Choroid plexus epithelial cell (primary cell): ENCODE results near the gene ZNF609.

Source experiments
- DNase-seq: peaks from one replicate; pipeline ENCODE4 v3.0.0-alpha.2; 2010; ENCODE audit warnings: low read depth
- H3K4me3 ChIP-seq: 2 replicates; pipeline ENCODE4 v1.5.1; 2011; ENCODE audit warnings: low read depth, mild to moderate bottlenecking, control low read depth, low read length, moderate library complexity
- CTCF ChIP-seq: conservative IDR thresholded peaks from 2 replicates; pipeline ENCODE4 v1.5.1; 2011; ENCODE audit warnings: low read depth, mild to moderate bottlenecking, control low read depth, inconsistent platforms, low read length, moderate library complexity

The ZNF609 gene

GRCh38 chr15:64686130-64686735 lies 225.9 kb downstream of the ZNF609 start:
- peak; percentile 79 for DNase-seq
- no peak overlapping the region for H3K4me3 ChIP-seq
- peak; percentile 74 for TF ChIP-seq CTCF

GRCh38 chr15:64687172-64687571 lies 226.8 kb downstream of the ZNF609 start:
- no peak overlapping the region for H3K4me3 ChIP-seq
- no peak for TF ChIP-seq CTCF
- peak; percentile 74 for DNase-seq

GRCh38 chr15:64687688-64688087 lies 227.3 kb downstream of the ZNF609 start:
- peak; percentile 25 for DNase-seq
- no peak for TF ChIP-seq CTCF
- no peak overlapping the region for H3K4me3 ChIP-seq

GRCh38 chr15:64688770-64689169 lies 228.4 kb downstream of the ZNF609 start:
- no peak for TF ChIP-seq CTCF
- no peak overlapping the region for H3K4me3 ChIP-seq
- no peak for DNase-seq

- H3K4me3 ChIP-seq = no peak overlapping the region
- DNase-seq = no peak
- no peak for TF ChIP-seq CTCF
Measured at GRCh38 chr15:64690008-64690407, 229.6 kb downstream of the ZNF609 start.

- H3K4me3 ChIP-seq = no peak overlapping the region
- TF ChIP-seq CTCF = peak; percentile 12
- no peak for DNase-seq
Measured at GRCh38 chr15:64690578-64691296, 230.4 kb downstream of the ZNF609 start.
